Esophagus squamous epithelium (tissue), 5 donors: Measurements from ENCODE around the gene RNF113B. TPM values are rescaled to one million over a fixed set of nuclear protein-coding genes. Genes with fewer than 3 reads are reported as not detected.

Experiments used
- DNase-seq: peaks from one replicate; lab custom pipeline; 2025; lab: John Stamatoyannopoulos, UW
- H3K27ac ChIP-seq, 4 donors: fragments of 200-600 bp; sonication (generic); one replicate each; pipeline ENCODE4 v1.5.1; 2016 to 2019; ENCODE audit warnings: mild to moderate bottlenecking in 1 of 4
- H3K27me3 ChIP-seq, 4 donors: fragments of 200-600 bp; sonication (generic); 1 replicate in 3 of 4; 2 replicates in 1 of 4; pipeline versions ENCODE4 v1.5.1 to v1.6.0; 2017 to 2021; ENCODE audit warnings: antibody characterized with exemption in 1 of 4
- H3K36me3 ChIP-seq, 3 donors: fragments of 200-600 bp; sonication (generic); one replicate each; pipeline ENCODE4 v1.5.1; 2016 to 2019
- H3K4me1 ChIP-seq, 3 donors: fragments of 200-600 bp; sonication (generic); one replicate each; pipeline ENCODE4 v1.5.1; 2017 to 2019
- H3K4me3 ChIP-seq, 4 donors: fragments of 200-600 bp; sonication (generic); 1 replicate in 3 of 4; 2 replicates in 1 of 4; pipeline ENCODE4 v1.5.1; 2016 to 2019; ENCODE audit warnings: mild to moderate bottlenecking in 2 of 4, moderate library complexity in 1 of 4
- H3K9me3 ChIP-seq, 3 donors: fragments of 200-600 bp; sonication (generic); one replicate each; pipeline ENCODE4 v1.5.1; 2016 to 2019
- CTCF ChIP-seq, 6 experiments: fragments of 450-650 bp in 4 of 6; fragments of 200-600 bp in 2 of 6; sonication (generic) in 2 of 6; IDR thresholded peaks; one replicate each; pipeline ENCODE4 v1.5.1; 2016 to 2019; ENCODE audit warnings: antibody characterized with exemption in 6 of 6, mild to moderate bottlenecking in 4 of 6, moderate library complexity in 4 of 6
- POLR2A ChIP-seq, 4 donors: fragments of 450-650 bp; IDR thresholded peaks; one replicate each; pipeline ENCODE4 v1.6.1; 2017; ENCODE audit warnings: antibody characterized with exemption in 4 of 4, mild to moderate bottlenecking in 4 of 4, moderate library complexity in 3 of 4
- WGBS, 2 donors: methylation state at CpG; one replicate each; pipeline ENCODE4 v1.1.5; 2018; 5-methylcytosine and 5-hydroxymethylcytosine counted together
- intact Hi-C: fragments of 100-400 bp; cut with DNase I; formaldehyde crosslinking; loops from one replicate; pipeline ENCODE4 v1.15.0; 2022
- total RNA-seq, 4 donors: library from RNA; depleted of rRNA; stranded (reverse); fragments of >200 nt; gene quantifications; one replicate each; pipeline ENCODE4 v1.1.0, GENCODE V29; 2016
- donor health status: DM: yes; HTN: yes; CAD: no.

Gene RNF113B
- total RNA-seq, 4 donors from 2014 or later = not detected

GRCh38 chr13:98190889-98191444 is 13.9 kb upstream of the RNF113B start:
- Histone ChIP-seq H3K4me1 (peaks cover 0 to 11% (median 0%) of the 10 kb centered on the region in 3 donors), H3K27me3 (no peaks in the 10 kb centered on the region), H3K4me3 (no peak overlapping the region), H3K36me3 (no peaks in the 10 kb centered on the region), H3K27ac (no peak overlapping the region), H3K9me3 (no peaks in the 10 kb centered on the region)
- TF ChIP-seq POLR2A (IDR thresholded peaks at IDR 0.05) (no peak), CTCF (IDR thresholded peaks at IDR 0.05) (no peak)
- no peak for DNase-seq
- WGBS, 2 donors = 76 to 82% methylated on average over 11 of the region's 11 CpGs
- intact Hi-C loops = no loop called here

GRCh38 chr13:98189841-98190505 is 12.9 kb upstream of the RNF113B start:
- H3K36me3 ChIP-seq = no peaks in the 10 kb centered on the region
- no peaks in the 10 kb centered on the region for H3K27me3 ChIP-seq
- TF ChIP-seq CTCF (IDR thresholded peaks at IDR 0.05) (no peak), POLR2A (IDR thresholded peaks at IDR 0.05) (no peak)
- H3K27ac ChIP-seq = no peak overlapping the region
- intact Hi-C loops = no loop called here
- H3K4me1 ChIP-seq = peaks cover 0 to 11% (median 0%) of the 10 kb centered on the region in 3 donors
- no peaks in the 10 kb centered on the region for H3K9me3 ChIP-seq
- no peak overlapping the region for H3K4me3 ChIP-seq
- 49 to 55% methylated on average over 4 of the region's 4 CpGs for WGBS, 2 donors
- no peak for DNase-seq

GRCh38 chr13:98188544-98189166 is 11.6 kb upstream of the RNF113B start:
- no peaks in the 10 kb centered on the region for H3K9me3 ChIP-seq
- H3K36me3 ChIP-seq = no peaks in the 10 kb centered on the region
- H3K27me3 ChIP-seq = no peaks in the 10 kb centered on the region
- no peak overlapping the region for H3K4me3 ChIP-seq
- intact Hi-C loops = no loop called here
- no peak for DNase-seq
- peaks cover 0 to 11% (median 0%) of the 10 kb centered on the region in 3 donors for H3K4me1 ChIP-seq
- WGBS, 2 donors = 85 to 90% methylated on average over 11 to 14 of the region's 14 CpGs
- TF ChIP-seq CTCF (IDR thresholded peaks at IDR 0.05) = no peak
- no peak for TF ChIP-seq POLR2A (IDR thresholded peaks at IDR 0.05)
- no peak overlapping the region for H3K27ac ChIP-seq

- Histone ChIP-seq H3K4me3 (no peak overlapping the region), H3K36me3 (no peaks in the 10 kb centered on the region), H3K27ac (no peak overlapping the region), H3K4me1 (peaks cover 0 to 11% (median 0%) of the 10 kb centered on the region in 3 donors), H3K9me3 (no peaks in the 10 kb centered on the region), H3K27me3 (no peaks in the 10 kb centered on the region)
- WGBS, 2 donors = 68 to 90% methylated on average over 7 of the region's 7 CpGs
- intact Hi-C loops = no loop called here
- DNase-seq = no peak
- TF ChIP-seq CTCF (IDR thresholded peaks at IDR 0.05) (no peak), POLR2A (IDR thresholded peaks at IDR 0.05) (no peak)
Observed at GRCh38 chr13:98187965-98188261, 10.8 kb upstream of the RNF113B start.
